HL-60 (cell line): ENCODE results near the gene SLC45A2.

ENCODE experiments used
- DNase-seq, 2 experiments: peaks; one replicate each; pipeline ENCODE4 v3.0.0-alpha.2; 2010 to 2020; ENCODE audit warnings: low read depth in 1 of 2, low spot score in 1 of 2
- H3K27ac ChIP-seq: fragments of 250-450 bp; sonication (Bioruptor Pico); replicated peaks from 2 replicates; pipeline ENCODE4 v1.5.1; 2020; ENCODE audit warnings: mild to moderate bottlenecking, moderate library complexity
- H3K27me3 ChIP-seq: fragments of 250-450 bp; sonication (Bioruptor Pico); 2 replicates; pipeline ENCODE4 v1.5.1; 2021; ENCODE audit warnings: mild to moderate bottlenecking, moderate library complexity; ENCODE audit not compliant: insufficient read depth, poor library complexity, severe bottlenecking
- H3K4me3 ChIP-seq: replicated peaks from 2 replicates; pipeline ENCODE4 v1.5.1; 2011; ENCODE audit warnings: mild to moderate bottlenecking, control low read depth, low read length; ENCODE audit not compliant: insufficient read depth
- CTCF ChIP-seq: IDR thresholded peaks from one replicate; pipeline ENCODE4 v1.5.1; 2011; ENCODE audit warnings: low read length, control low read depth, inconsistent platforms; ENCODE audit not compliant: insufficient read depth
- GABPA ChIP-seq: IDR thresholded peaks from 2 replicates; pipeline ENCODE4 v1.6.1; 2012; ENCODE audit warnings: low read depth
- POLR2AphosphoS5 ChIP-seq: IDR thresholded peaks from 2 replicates; pipeline ENCODE4 v1.6.1; 2012; ENCODE audit warnings: low read depth
- SPI1 ChIP-seq: IDR thresholded peaks from 2 replicates; pipeline ENCODE4 v1.6.1; 2012; ENCODE audit warnings: low read depth, mild to moderate bottlenecking, borderline replicate concordance
- TF ChIP-seq, protein P1 (sequence below): IDR thresholded peaks from 2 replicates; pipeline ENCODE4 v1.6.1; 2012; ENCODE audit warnings: low read depth; ENCODE audit not compliant: insufficient replicate concordance

SLC45A2 gene

DNA sequence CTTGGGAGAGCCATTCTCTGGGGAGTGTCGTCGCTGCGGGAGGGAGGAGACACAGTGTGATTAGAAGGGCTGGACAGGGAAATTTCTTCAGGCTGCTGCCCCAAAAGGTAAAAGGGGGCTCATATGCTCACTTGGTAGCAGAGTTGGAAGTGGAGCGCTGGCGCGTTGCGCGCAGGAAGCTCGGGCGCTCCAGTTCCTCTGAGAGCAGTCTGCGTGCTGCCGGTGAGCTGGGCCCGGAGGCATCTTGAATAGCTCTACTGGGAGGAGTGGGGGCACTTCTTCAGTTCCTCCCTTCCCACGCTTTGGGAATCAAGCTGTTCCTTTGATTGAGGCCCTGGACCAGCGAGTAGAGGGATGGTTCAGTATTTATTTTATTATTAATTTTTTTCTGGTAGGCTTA is 45.6 kb downstream of the SLC45A2 start:
- H3K27ac ChIP-seq, result no peak overlapping the region
- TF ChIP-seq CTCF (no peak), SPI1 (no peak), GABPA (no peak), POLR2AphosphoS5 (no peak)
- TF ChIP-seq, protein P1, sequence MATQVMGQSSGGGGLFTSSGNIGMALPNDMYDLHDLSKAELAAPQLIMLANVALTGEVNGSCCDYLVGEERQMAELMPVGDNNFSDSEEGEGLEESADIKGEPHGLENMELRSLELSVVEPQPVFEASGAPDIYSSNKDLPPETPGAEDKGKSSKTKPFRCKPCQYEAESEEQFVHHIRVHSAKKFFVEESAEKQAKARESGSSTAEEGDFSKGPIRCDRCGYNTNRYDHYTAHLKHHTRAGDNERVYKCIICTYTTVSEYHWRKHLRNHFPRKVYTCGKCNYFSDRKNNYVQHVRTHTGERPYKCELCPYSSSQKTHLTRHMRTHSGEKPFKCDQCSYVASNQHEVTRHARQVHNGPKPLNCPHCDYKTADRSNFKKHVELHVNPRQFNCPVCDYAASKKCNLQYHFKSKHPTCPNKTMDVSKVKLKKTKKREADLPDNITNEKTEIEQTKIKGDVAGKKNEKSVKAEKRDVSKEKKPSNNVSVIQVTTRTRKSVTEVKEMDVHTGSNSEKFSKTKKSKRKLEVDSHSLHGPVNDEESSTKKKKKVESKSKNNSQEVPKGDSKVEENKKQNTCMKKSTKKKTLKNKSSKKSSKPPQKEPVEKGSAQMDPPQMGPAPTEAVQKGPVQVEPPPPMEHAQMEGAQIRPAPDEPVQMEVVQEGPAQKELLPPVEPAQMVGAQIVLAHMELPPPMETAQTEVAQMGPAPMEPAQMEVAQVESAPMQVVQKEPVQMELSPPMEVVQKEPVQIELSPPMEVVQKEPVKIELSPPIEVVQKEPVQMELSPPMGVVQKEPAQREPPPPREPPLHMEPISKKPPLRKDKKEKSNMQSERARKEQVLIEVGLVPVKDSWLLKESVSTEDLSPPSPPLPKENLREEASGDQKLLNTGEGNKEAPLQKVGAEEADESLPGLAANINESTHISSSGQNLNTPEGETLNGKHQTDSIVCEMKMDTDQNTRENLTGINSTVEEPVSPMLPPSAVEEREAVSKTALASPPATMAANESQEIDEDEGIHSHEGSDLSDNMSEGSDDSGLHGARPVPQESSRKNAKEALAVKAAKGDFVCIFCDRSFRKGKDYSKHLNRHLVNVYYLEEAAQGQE, result no peak
- DNase-seq, result no peak
- no peak overlapping the region for H3K4me3 ChIP-seq
- H3K27me3 ChIP-seq, result peaks cover 30% of the 10 kb centered on the region

GRCh38 chr5:33938507-33938796 is 46.0 kb downstream of the SLC45A2 start:
- DNase-seq, result no peak
- Histone ChIP-seq H3K27ac (no peak overlapping the region), H3K4me3 (no peak overlapping the region), H3K27me3 (peaks cover 30% of the 10 kb centered on the region)
- TF ChIP-seq, protein P1, result no peak
- TF ChIP-seq GABPA, result no peak
- TF ChIP-seq CTCF, result no peak
- TF ChIP-seq POLR2AphosphoS5, result no peak
- no peak for TF ChIP-seq SPI1

GRCh38 chr5:33937707-33938506 is 46.6 kb downstream of the SLC45A2 start:
- TF ChIP-seq GABPA (no peak), SPI1 (no peak), POLR2AphosphoS5 (no peak), CTCF (no peak)
- TF ChIP-seq, protein P1, result no peak
- Histone ChIP-seq H3K27ac (no peak overlapping the region), H3K27me3 (peaks cover 30% of the 10 kb centered on the region), H3K4me3 (no peak overlapping the region)
- DNase-seq, result no peak
